Ecto neural progenitor cell (in vitro differentiated cells): Measurements from ENCODE around the gene MAP10.

Experiments used
- DNase-seq: peaks from one replicate; pipeline ENCODE4 v3.0.0-alpha.2; 2018; ENCODE audit warnings: low spot score

MAP10 gene

GRCh38 chr1:232795497-232796053 lies 9.6 kb upstream of the MAP10 start:
- DNase-seq: no peak

GRCh38 chr1:232797856-232798510 lies 7.2 kb upstream of the MAP10 start:
- DNase-seq: no peak

DNA sequence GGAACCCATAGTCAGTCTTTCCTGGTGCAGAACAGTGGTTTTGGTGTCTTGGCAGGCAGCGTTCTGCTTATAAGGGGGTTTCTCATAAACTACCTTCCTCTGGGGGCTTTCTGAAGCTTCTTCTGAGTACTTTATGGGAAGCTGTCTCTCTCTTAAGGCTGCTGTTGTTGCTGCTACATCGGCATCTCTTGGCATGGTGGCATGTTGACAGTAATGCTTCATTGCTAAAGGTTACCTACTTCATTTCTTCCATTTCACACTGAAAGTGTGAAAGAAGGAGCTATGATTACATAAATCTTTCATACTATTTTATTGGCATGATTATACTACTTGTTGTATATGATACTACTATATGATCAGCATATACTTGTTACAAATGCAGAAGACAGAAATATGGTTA lies 6.3 kb upstream of the MAP10 start:
- no peak for DNase-seq

DNA sequence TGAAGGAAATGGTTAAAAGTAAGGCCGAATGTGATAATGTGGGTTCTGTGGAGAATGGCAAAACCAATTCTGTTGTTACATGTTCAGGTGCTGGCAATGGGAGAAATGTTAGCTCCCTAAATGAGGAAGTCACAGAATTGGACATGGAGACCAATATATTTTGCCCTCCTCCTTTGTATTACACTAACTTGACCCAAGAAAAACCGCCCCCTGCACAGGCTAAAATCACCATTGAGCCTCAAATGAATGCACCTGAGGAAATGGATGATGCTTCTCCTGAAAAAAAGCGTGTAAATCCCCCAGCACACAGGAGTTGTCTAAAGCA lies 932 bp downstream of the MAP10 start:
- no peak for DNase-seq

DNA sequence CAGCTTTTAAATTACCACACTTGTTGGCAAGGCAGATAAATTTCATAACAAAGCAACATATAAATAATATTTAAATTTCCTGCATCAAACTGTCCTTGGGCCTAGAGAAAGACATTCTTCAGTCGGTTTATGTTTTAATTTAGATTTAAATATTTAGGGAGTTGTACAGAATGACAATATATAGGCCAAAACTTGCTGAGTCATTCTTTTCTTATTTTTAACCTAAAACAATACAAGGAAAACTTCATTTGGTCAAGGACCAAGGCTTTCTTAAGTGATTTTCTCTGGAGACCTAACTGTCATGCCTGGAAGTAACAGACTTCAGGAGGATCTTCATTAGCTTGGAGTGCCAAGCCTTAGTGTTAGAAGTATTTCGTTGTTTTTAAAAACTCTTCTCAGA lies 5.6 kb downstream of the MAP10 start:
- no peak for DNase-seq

- DNase-seq: no peak
Observed at GRCh38 chr1:232812560-232812959, 7.3 kb downstream of the MAP10 start.

DNA sequence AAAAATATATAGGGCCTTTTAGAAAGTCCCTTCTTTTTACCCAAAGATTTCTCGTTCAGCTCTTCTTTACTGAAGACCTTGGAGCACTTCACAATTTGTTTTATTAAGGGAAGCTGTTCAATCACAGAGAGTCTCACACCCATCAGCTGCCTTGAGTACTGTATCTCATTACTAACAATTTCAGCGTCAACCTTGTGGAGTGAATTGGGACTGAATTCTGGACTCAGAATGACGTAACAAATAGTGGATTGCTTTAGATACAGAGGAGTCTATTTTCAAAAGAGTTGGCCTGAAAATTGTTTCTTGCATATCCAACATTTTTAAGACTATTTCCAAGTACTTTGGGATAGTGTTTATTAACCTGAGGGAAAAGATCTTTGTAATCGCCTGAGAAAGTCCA lies 7.9 kb downstream of the MAP10 start:
- no peak for DNase-seq

DNA sequence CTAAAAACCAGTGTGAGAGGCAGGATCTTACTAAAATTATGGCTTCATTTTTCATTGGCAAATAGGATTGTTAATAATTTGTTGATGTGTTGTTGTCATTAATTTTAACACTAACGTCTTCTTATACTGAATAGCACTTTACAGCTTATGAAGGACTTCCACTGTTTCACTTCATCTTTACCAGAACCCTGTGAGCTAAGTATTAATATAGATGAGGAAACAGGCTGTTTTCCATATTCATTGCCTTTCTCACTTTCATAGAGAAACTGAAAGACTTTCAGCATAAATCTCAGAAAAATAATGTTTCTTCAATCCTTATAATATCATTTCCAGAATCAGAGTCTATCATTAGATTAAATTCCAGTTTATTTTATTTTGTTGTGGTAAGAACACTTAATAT lies 8.5 kb downstream of the MAP10 start:
- DNase-seq: no peak

DNA sequence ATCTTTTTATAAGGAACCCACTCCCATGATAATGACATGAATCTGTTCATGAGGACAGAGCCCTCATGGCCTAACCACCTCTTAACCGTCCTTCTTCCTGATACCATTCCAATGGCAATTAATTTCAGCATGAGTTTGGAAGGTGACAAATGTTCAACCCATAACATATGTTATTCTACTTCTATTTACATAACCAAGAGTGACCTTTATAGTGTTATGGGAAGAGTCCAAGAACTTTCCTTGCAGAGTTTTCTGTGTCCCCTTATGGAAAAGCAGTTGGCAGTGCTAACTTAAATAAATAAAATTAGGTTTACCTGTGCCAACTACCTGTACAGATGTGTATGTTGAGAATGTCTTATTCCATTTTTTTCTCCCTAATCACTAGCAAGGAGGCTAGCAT lies 11.1 kb downstream of the MAP10 start:
- DNase-seq: no peak

- DNase-seq: no peak
Observed at GRCh38 chr1:232818040-232818439, 12.8 kb downstream of the MAP10 start.

DNA sequence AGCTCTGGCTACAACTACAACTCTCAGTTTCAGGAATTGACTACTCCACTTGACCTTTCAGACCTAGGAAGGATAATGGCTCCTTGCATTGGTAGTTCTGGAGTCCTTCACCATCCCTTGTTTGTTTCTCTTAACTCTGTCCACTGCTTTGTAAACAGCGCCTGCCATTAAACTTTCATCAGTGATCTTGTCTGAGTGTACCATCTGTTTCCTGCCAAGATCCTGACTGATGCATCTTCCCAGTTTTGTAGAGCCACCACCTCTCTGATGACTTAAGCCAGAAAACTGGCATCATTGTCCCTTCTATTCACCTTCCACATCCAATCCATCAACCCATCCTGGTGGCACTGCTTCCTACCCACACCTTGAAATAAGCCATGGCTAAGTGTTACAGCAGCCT lies 15.2 kb downstream of the MAP10 start:
- no peak for DNase-seq

GRCh38 chr1:232822530-232822929 lies 17.3 kb downstream of the MAP10 start:
- no peak for DNase-seq

DNA sequence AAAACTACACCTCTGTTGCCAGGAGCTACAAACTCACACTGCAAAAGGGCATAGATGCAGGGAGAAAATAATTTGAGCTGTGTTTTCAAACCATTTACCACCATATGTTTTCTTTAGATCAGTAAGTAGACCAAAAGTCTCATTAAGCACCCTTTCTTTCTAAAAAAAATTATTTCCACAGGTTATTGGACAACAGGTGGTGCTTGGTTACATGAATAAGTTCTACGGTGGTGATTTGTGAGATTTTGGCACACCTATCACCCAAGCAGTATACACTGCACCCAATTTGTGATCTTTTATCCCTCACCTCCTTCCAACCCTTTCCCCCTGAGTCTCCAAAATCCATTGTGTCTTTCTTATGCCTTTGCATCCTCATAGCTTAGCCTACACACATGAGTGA lies 21.1 kb downstream of the MAP10 start:
- DNase-seq: no peak

GRCh38 chr1:232830661-232831060 lies 25.4 kb downstream of the MAP10 start:
- DNase-seq: no peak

DNA sequence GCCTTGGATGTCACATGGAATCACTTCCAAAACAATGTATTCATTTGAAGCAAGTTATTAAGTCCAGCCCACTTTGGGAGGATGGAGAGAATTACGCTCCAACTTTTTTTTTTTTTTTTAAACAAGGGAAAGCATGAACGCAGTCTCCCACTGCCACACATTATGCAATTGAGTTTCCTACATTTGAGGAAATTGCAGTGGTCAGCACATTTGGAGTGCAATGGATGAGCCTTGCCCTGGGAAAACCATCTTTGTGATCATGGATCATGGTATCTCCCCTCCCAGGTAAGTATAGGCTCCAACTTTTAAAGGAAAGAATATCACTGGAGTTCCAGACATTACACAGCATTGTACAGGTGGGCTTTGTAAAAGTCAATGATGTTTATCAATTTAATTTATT lies 26.7 kb downstream of the MAP10 start:
- no peak for DNase-seq

DNA sequence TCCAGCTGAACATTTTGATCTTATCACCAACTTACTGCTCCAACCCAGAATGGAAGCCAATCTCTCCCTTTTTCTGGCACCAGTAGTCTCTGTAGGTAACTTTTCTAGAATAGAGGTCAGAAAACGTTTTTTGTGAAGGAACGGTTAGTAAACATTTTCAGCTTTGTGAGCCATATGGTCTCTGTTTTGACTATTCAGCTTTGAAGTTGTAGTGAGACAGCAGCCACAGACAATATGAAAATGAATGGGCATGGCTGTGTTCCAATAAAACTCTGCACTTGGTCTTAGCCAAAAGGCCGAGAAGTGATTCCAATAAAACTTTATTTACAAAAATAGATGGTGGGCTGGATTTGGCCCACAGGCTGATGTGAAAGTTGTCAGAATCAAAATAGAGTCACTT lies 28.9 kb downstream of the MAP10 start:
- no peak for DNase-seq

GRCh38 chr1:232835166-232835565 lies 29.9 kb downstream of the MAP10 start:
- DNase-seq: no peak

DNA sequence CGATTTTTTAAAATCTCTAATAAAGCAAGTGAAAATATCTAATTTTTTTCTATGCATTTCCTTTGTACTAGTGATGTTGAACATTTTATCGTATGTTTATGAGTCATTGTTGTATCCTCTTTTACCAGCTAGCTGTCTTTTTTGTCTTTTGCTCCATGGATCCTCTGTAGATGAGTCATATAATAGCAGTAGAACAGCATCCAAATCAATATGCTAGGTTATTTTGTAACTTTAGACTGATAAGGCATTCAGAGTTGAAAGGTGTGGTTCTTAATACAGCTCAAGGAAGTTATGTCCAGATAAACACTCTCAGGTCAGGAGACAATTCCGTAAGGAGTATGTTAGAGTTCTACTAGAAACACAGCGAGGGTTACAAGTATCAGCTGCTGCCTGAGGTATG lies 31.9 kb downstream of the MAP10 start:
- DNase-seq: no peak

DNA sequence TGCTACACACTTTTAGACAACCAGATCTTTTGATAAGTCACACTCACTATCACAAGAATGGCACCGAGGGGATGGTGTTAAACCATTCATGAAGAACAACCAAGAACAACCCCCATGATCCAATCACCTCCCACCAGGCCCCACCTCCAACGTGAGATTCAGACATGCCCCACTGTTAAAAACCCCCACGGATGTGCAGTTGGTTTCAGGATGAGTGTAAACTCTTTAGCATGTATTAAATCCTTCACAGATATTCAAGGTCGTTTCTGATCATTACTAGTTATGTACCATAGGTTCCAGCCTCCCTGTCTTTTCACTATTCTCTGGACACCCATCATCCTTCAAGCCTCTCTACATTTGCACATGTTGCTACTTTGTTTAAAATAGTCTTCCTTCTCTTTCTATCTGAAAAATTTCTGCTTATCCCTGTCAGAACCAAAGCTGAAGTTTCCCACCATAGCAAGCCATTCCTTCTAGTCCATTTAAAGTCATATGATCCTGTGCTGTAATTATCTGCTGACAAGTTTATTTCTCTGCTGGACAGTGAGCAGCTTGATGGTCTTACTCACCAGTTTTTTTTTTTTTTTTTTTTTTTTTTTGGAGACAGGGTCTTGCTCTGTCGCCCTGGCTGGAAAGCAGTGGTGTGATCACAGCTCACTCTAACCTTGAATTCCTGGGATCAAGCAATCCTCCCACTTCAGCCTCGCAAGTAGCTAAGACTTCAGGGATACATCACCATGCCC lies 36.8 kb downstream of the MAP10 start:
- no peak for DNase-seq

DNA sequence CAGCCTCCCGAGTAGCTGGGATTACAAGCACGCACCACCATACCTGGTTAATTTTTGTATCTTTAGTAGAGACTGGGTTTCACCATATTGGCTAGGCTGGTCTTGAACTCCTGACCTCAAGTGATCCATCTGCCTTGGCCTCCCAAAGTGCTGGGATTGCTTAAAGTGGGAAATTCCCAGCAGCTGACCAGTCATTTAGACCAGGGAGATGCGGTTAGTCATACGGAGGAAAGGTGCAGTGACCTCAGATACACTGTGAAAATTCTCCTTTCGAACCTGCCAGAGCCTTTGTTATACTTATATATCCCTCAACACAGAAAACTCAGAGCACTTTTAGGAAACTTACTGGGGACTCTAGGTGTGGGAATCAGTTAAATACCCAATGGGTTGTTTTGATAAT lies 39.6 kb downstream of the MAP10 start:
- DNase-seq: no peak

DNA sequence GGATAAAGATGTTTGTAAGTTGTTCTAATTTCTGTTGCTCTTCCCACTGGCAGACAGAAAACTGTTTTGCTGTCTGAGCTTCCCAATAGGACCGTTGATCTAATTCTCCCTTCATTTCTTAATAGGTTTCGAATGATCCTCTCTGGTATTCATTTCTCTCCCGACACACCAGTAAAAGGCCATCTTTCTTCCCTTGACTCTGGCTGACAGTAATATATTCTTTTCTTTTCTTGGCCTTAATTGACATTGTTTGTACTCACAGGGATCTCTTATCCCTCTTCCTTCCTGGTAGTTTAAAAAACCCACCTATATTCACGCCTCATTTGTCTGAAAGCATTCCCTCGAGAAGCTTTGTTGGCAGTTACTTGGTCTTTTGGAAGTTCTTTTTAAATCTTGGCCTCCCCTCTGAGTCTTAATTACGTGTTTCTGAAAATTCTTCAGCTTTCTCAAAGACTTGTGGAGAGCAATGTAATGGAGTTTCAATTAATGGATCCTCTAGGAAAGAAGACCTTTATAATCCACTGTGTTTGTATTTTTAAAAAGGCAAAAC lies 40.3 kb downstream of the MAP10 start:
- no peak for DNase-seq

DNA sequence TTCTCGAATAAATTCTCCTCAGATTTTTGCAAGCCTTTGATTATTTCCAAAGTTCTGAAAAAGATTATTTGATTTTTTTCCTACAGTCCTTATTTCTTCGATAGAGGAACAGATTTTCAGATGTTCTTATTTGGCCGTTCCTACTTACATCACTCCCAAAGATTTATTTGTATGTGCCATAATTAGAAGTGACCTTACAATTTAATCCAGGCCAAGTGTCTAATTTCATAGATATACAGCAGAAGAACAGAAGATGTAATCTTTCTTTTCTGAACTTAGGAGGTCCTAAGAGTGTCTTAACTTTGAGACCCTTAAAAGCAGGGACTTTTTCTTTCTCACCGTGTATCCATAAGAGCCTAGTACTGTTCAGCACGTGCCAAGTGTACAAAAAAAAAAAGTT lies 46.3 kb downstream of the MAP10 start:
- no peak for DNase-seq

DNA sequence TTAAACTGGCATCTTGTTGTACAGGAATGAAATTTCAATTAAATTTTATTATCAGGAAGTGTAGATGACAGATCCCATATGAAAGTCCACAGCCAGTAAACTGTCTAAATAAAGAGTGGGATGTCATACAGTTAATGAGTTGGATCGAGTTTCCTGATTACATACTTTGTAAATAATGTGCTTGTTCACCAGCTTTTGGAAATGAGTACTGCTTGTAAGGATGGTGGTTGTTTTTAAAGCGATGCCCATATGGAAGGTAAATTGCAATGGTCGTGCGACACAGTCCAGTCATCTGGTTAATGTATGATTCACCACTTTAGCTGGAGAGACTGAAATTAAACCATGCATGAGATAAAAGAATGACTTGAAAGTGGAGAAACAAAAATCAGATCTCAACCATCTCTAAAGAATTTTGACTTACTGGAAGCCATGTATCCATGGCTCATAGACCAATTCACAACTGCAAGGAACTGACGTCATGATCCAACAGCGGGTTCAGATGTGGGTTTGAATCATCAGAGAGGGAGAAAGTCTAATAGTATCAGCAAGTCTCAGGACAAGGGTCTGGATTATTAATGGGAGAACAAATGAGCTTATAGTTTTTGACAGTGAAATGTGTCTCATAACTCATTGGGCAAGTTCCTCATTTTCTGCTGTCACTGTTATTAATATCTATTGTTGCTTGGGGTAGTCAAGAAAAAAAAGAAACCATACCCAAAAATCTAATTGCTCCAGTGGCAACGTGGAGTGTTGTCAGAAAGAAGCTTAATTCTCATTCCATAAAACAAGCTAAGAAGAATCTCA lies 49.0 kb downstream of the MAP10 start:
- no peak for DNase-seq
